ENCODE data around the gene CALHM4.
A peak's percentile ranks its signal among the peaks of the same experiment; 100 is the strongest.

CALHM4 gene

DNA sequence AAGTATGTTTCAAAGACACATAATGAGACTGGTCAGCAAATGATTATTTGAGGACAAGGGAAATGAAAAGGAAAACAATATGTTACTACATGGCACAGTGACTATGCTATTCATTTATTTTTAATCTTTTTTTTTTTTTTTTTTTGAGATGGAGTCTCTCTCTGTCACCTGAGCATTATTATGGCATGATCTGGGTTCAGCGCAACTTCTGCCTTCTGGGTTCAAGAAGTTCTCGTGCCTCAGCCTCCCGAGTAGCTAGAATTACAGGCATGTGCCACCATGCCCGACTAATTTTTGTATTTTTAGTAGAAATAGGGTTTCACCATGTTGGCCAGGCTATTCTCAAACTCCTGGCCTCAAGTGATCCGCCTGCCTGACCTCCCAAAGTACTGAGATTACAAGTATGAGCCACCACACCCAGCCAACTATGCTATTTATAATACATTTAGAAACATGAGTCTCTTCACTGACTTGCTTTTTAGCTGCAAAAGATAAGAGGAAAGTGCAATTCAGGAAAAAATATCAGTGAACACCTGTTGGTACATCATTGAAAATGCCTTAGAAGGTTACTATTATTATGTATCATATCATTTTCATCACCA lies 3.4 kb downstream of the CALHM4 start:
- TF ChIP-seq, protein P1, sequence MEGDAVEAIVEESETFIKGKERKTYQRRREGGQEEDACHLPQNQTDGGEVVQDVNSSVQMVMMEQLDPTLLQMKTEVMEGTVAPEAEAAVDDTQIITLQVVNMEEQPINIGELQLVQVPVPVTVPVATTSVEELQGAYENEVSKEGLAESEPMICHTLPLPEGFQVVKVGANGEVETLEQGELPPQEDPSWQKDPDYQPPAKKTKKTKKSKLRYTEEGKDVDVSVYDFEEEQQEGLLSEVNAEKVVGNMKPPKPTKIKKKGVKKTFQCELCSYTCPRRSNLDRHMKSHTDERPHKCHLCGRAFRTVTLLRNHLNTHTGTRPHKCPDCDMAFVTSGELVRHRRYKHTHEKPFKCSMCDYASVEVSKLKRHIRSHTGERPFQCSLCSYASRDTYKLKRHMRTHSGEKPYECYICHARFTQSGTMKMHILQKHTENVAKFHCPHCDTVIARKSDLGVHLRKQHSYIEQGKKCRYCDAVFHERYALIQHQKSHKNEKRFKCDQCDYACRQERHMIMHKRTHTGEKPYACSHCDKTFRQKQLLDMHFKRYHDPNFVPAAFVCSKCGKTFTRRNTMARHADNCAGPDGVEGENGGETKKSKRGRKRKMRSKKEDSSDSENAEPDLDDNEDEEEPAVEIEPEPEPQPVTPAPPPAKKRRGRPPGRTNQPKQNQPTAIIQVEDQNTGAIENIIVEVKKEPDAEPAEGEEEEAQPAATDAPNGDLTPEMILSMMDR (conservative IDR thresholded peaks at IDR 0.05; ENCODE audit: low read depth, low read length), result no peak
- H3K4me3 ChIP-seq (ENCODE audit: low read length), result no peak overlapping the region
- DNase-seq (ENCODE audit: low read depth), result no peak

DNA sequence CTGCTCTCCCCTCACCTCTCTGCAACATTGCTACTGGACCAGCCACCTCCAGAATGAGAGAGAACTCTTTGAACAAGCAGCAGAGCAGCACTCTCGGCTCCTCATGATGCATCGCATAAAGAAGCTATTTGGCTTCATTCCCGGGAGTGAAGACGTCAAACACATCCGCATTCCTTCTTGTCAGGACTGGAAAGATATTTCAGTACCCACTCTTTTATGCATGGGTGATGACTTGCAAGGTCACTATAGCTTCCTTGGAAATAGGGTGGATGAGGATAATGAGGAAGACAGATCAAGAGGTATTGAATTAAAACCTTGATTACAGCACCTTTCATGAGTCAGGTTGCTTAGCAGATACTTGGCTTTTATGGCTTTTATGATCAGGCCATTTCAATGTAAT lies 4.3 kb downstream of the CALHM4 start:
- no peak overlapping the region for H3K4me3 ChIP-seq (ENCODE audit: low read length)
- TF ChIP-seq, protein P1 (conservative IDR thresholded peaks at IDR 0.05; ENCODE audit: low read depth, low read length), result no peak
- DNase-seq (ENCODE audit: low read depth), result peak; percentile 91

DNA sequence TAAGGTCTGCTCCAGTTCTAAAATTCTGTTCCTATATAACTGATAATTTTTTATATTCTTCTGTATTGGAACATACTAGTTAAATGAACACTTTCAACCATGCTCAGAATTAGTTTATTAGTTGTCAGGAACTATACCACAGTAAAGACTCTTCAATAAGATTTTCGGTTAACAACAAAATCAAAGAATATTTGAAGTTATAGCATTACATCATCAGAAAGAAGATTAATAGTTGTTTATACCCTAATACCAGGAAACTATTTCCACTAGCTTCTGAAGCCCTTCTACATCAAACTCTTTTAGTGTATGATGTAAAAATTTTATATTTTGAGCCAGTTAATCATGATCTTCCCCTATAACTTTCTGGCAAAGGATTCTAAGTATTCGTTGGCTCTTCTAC lies 6.6 kb downstream of the CALHM4 start:
- H3K4me3 ChIP-seq (ENCODE audit: low read length), result no peak overlapping the region
- TF ChIP-seq, protein P1 (conservative IDR thresholded peaks at IDR 0.05; ENCODE audit: low read depth, low read length), result no peak
- no peak for DNase-seq (ENCODE audit: low read depth)

DNA sequence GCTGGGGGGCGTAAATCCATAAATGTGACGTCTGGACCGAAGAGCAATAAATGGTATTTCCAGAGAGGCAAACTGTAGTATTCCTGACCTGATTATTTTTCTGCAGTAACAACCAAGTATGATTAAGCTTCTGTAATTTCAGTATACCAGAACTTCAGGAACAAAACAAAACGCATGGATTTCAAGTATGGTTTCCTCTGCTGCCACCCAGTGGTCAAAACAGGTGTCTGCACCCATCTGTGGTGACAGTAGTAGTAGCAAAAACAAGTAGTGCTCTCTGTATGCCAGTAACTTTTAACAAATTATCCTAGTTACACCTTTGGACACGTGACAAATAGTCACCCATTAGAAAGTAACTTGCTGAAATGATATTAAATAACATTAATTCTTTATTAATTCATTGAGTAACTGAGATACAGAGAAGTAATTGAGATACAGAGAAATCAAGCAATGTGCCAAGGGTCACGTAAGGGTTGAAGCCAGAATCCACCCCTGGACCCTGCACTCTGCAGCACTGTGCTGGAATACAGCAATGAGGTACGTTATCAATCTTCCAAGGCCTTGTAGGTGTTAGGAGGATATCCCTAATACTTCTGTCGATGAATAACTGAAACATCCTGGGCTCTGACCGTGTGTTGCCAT lies 7.9 kb downstream of the CALHM4 start:
- H3K4me3 ChIP-seq (ENCODE audit: low read length), result no peak overlapping the region
- DNase-seq (ENCODE audit: low read depth), result no peak
- TF ChIP-seq, protein P1 (conservative IDR thresholded peaks at IDR 0.05; ENCODE audit: low read depth, low read length), result peak; percentile 92

DNA sequence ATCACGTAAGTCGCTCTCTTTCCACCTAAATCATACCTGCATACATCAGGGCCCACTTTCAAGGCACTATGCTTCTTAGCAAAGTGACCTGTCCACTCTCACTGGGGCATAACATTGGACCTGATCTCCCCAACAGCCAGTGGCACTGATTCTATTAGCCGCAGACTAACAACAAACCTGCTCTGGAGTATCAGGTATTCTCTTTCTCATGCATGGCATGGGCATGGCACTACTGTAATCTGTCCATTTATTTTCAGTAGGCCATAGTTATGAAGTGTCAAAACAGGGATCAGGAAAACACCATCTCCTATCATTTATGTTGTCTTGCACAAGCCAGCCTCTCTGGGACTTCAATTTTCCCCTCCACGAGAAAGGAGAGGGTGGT lies 8.5 kb downstream of the CALHM4 start:
- TF ChIP-seq, protein P1 (conservative IDR thresholded peaks at IDR 0.05; ENCODE audit: low read depth, low read length), result no peak
- H3K4me3 ChIP-seq (ENCODE audit: low read length), result no peak overlapping the region
- no peak for DNase-seq (ENCODE audit: low read depth)

DNA sequence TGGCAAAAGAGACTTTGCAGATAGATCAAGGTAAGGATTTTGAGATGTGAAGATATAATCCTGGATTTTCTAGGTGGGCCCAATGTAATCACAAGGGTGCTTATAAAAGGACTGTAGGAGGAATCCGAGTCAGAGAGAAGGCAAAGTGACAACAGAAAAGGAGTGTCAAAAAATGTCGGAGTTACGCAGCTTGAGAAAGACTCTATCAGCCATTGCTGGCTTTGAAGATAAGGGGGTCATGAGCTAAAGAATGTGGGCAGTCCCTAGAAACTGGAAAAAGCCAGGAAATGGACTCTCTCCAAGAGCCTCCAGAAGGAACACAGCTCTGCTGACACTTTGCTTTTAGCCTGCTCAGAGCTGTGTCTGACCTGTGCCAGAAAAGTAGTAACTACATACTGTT lies 9.1 kb downstream of the CALHM4 start:
- TF ChIP-seq, protein P1 (conservative IDR thresholded peaks at IDR 0.05; ENCODE audit: low read depth, low read length), result no peak
- no peak overlapping the region for H3K4me3 ChIP-seq (ENCODE audit: low read length)
- no peak for DNase-seq (ENCODE audit: low read depth)

DNA sequence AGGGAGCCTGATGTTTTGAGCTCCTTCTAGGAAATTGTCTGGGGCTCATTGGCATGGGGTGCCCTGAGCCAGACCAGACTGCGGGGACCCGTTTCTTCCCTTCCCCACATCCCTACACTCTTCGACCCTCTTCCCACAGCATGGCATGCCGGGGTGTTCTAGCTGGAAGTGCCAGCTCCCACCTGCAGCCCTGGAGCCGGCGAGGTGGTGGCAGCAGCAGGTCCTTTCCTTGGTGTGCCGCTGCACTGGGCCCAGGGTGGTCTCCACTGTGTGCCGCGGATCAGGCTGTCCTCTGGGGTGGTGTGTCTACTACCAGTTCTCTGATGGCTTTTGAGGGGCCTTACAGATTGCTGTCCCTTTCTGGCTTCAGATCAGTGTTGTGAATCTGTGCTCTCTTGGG lies 10.3 kb downstream of the CALHM4 start:
- no peak for DNase-seq (ENCODE audit: low read depth)
- H3K4me3 ChIP-seq (ENCODE audit: low read length), result no peak overlapping the region
- TF ChIP-seq, protein P1 (conservative IDR thresholded peaks at IDR 0.05; ENCODE audit: low read depth, low read length), result no peak

Data from retinal pigment epithelial cell (primary cell).